Muscle layer of colon (tissue), 2 donors: ENCODE measurements around the gene TCF23.
A peak's percentile ranks its signal among the peaks of the same experiment; 100 is the strongest.
"Not testable (repeated sequence)": the region's sequence is repeated elsewhere in the genome, so short reads cannot be mapped to it uniquely, and the experiment has no call there.

Source experiments
- H3K27ac ChIP-seq: one replicate; pipeline ENCODE4 v1.7.0; 2013; ENCODE audit warnings: low read depth, mild to moderate bottlenecking, low read length, moderate library complexity
- H3K27me3 ChIP-seq, 2 donors: one replicate each; pipeline ENCODE4 v1.7.0; 2013; ENCODE audit warnings: low read length in 2 of 2, mild to moderate bottlenecking in 2 of 2; ENCODE audit not compliant: insufficient read depth in 2 of 2, control insufficient read depth in 1 of 2
- H3K36me3 ChIP-seq: one replicate; pipeline ENCODE4 v1.7.0; 2013; ENCODE audit warnings: mild to moderate bottlenecking, low read length; ENCODE audit not compliant: insufficient read depth
- H3K4me1 ChIP-seq: one replicate; pipeline ENCODE4 v1.7.0; 2013; ENCODE audit warnings: mild to moderate bottlenecking, low read length; ENCODE audit not compliant: insufficient read depth
- H3K4me3 ChIP-seq, 2 donors: one replicate each; pipeline ENCODE4 v1.7.0; 2013; ENCODE audit warnings: low read length in 2 of 2, low read depth in 1 of 2, mild to moderate bottlenecking in 1 of 2, moderate library complexity in 1 of 2
- H3K9ac ChIP-seq: one replicate; pipeline ENCODE4 v1.7.0; 2013; ENCODE audit warnings: low read length
- H3K9me3 ChIP-seq: one replicate; pipeline ENCODE4 v1.7.0; 2013; ENCODE audit warnings: mild to moderate bottlenecking, low read length
- donor health status: abdominal sarcoma.
- donor health status: Adenocarcinoma of cecum.

The TCF23 gene

GRCh38 chr2:27148801-27149439, at the start of gene TCF23:
TSS of gene TCF23 (plus strand) at chr2:27149004. CDS start at chr2:27149134, 130 bp downstream.
- Histone ChIP-seq H3K27ac (no peak within 1 kb of the TSS), H3K27me3 (peaks cover 0 to 6% of the 10 kb centered on the region in 2 donors), H3K36me3 (no peaks in the 10 kb centered on the region), H3K9me3 (no peaks in the 10 kb centered on the region), H3K4me1 (no peaks in the 10 kb centered on the region), H3K4me3 (no peak within 1 kb of the TSS), H3K9ac (no peak within 1 kb of the TSS)

- no peak overlapping the region for H3K9ac ChIP-seq
Observed at GRCh38 chr2:27099334-27099955, 49.4 kb upstream of the TCF23 start.

GRCh38 chr2:27100036-27100435, 48.8 kb upstream of the TCF23 start:
- Histone ChIP-seq H3K4me1 (peaks cover 9% of the 10 kb centered on the region), H3K36me3 (no peaks in the 10 kb centered on the region), H3K27me3 (no peaks in the 10 kb centered on the region), H3K27ac (no peak overlapping the region), H3K4me3 (no peak overlapping the region), H3K9me3 (no peaks in the 10 kb centered on the region), H3K9ac (no peak overlapping the region)

More at GRCh38 chr2:27099334-27099955, 49.4 kb upstream of the TCF23 start:
- no peak overlapping the region for H3K27ac ChIP-seq
- no peaks in the 10 kb centered on the region for H3K36me3 ChIP-seq
- peaks cover 9% of the 10 kb centered on the region for H3K4me1 ChIP-seq
- H3K4me3 ChIP-seq, result no peak overlapping the region
- no peaks in the 10 kb centered on the region for H3K9me3 ChIP-seq
- no peaks in the 10 kb centered on the region for H3K27me3 ChIP-seq

GRCh38 chr2:27102329-27102728, 46.5 kb upstream of the TCF23 start:
- H3K9me3 ChIP-seq, result no peaks in the 10 kb centered on the region
- H3K4me1 ChIP-seq, result no peaks in the 10 kb centered on the region
- H3K4me3 ChIP-seq, result no peak overlapping the region
- no peaks in the 10 kb centered on the region for H3K27me3 ChIP-seq
- H3K9ac ChIP-seq, result no peak overlapping the region
- no peak overlapping the region for H3K27ac ChIP-seq
- H3K36me3 ChIP-seq, result no peaks in the 10 kb centered on the region

GRCh38 chr2:27105981-27106380, 42.8 kb upstream of the TCF23 start:
- no peak overlapping the region for H3K9ac ChIP-seq

GRCh38 chr2:27108221-27108620, 40.6 kb upstream of the TCF23 start:
- Histone ChIP-seq H3K27ac (no peak overlapping the region), H3K9me3 (no peaks in the 10 kb centered on the region), H3K9ac (no peak overlapping the region), H3K27me3 (no peaks in the 10 kb centered on the region), H3K4me1 (no peaks in the 10 kb centered on the region), H3K36me3 (no peaks in the 10 kb centered on the region), H3K4me3 (no peak overlapping the region)

More at GRCh38 chr2:27105981-27106380, 42.8 kb upstream of the TCF23 start:
- no peak overlapping the region for H3K27ac ChIP-seq
- no peaks in the 10 kb centered on the region for H3K27me3 ChIP-seq
- H3K9me3 ChIP-seq, result no peaks in the 10 kb centered on the region
- no peak overlapping the region for H3K4me3 ChIP-seq
- no peaks in the 10 kb centered on the region for H3K4me1 ChIP-seq
- H3K36me3 ChIP-seq, result no peaks in the 10 kb centered on the region

- no peak overlapping the region for H3K9ac ChIP-seq
- no peak overlapping the region for H3K4me3 ChIP-seq
- no peaks in the 10 kb centered on the region for H3K4me1 ChIP-seq
- no peaks in the 10 kb centered on the region for H3K36me3 ChIP-seq
- no peaks in the 10 kb centered on the region for H3K9me3 ChIP-seq
- H3K27ac ChIP-seq, result no peak overlapping the region
- H3K27me3 ChIP-seq, result no peaks in the 10 kb centered on the region
Observed at GRCh38 chr2:27109083-27109482, 39.7 kb upstream of the TCF23 start.

- H3K4me3 ChIP-seq, H3K36me3 ChIP-seq, H3K27ac ChIP-seq, H3K4me1 ChIP-seq, H3K9me3 ChIP-seq, H3K27me3 ChIP-seq, H3K9ac ChIP-seq: not testable (repeated sequence)
Observed at GRCh38 chr2:27110603-27111352, 38.0 kb upstream of the TCF23 start.

GRCh38 chr2:27111392-27112078, 37.3 kb upstream of the TCF23 start:
- H3K9me3 ChIP-seq, H3K27me3 ChIP-seq, H3K36me3 ChIP-seq, H3K4me1 ChIP-seq, H3K27ac ChIP-seq, H3K4me3 ChIP-seq, H3K9ac ChIP-seq: not testable (repeated sequence)

GRCh38 chr2:27115519-27115918, 33.3 kb upstream of the TCF23 start:
- peaks cover 6% of the 10 kb centered on the region for H3K4me1 ChIP-seq
- no peaks in the 10 kb centered on the region for H3K9me3 ChIP-seq
- peaks cover 8 to 13% of the 10 kb centered on the region in 2 donors for H3K27me3 ChIP-seq
- H3K4me3 ChIP-seq, result no peak overlapping the region
- H3K9ac ChIP-seq, result no peak overlapping the region
- H3K27ac ChIP-seq, result no peak overlapping the region
- H3K36me3 ChIP-seq, result no peaks in the 10 kb centered on the region

GRCh38 chr2:27117995-27118524, 30.7 kb upstream of the TCF23 start:
- Histone ChIP-seq H3K9me3 (no peaks in the 10 kb centered on the region), H3K27ac (no peak overlapping the region), H3K27me3 (peaks cover 8 to 13% of the 10 kb centered on the region in 2 donors), H3K4me3 (peak overlapping the region in 1 of 2 donors; percentile 7), H3K4me1 (peaks cover 10% of the 10 kb centered on the region), H3K36me3 (no peaks in the 10 kb centered on the region), H3K9ac (no peak overlapping the region)
